ENCODE measurements around the gene SUMF2. TPM values are rescaled to one million over a fixed set of nuclear protein-coding genes. Genes with fewer than 3 reads are reported as not detected.
A peak's percentile ranks its signal among the peaks of the same experiment; 100 is the strongest.

SUMF2 gene
- total and polyA plus RNA-seq, 2 of the 13 experiments (the other 11 are each of a cell fraction or from before 2014, with no cell fraction given) = 48.9 to 54.4 TPM

- TF ChIP-seq ZNF704 (CRISPR knock-in tag; IDR thresholded peaks at IDR 0.05; ENCODE audit: borderline replicate concordance) = no peak
- no peak for TF ChIP-seq CENPX (CRISPR knock-in tag; IDR thresholded peaks at IDR 0.05)
- no peak for TF ChIP-seq ZNF282 (IDR thresholded peaks at IDR 0.05; ENCODE audit: partially characterized antibody)
- TF ChIP-seq ZNF710 (CRISPR knock-in tag; IDR thresholded peaks at IDR 0.05; ENCODE audit: borderline replicate concordance) = no peak; the same call in 1 of the 2 replicates
- TF ChIP-seq TBX2 (CRISPR knock-in tag; IDR thresholded peaks at IDR 0.05; ENCODE audit: borderline replicate concordance) = peak; percentile 91
- TF ChIP-seq NFE2L1 (CRISPR knock-in tag; IDR thresholded peaks at IDR 0.05; ENCODE audit: borderline replicate concordance) = peak; percentile 11; the same call in 1 of the 2 replicates
- peak; percentile 59 for TF ChIP-seq NFATC3 (CRISPR knock-in tag; IDR thresholded peaks at IDR 0.05)
- peak; percentile 89; the same call in 1 of the 2 replicates for TF ChIP-seq KLF9 (CRISPR knock-in tag; IDR thresholded peaks at IDR 0.05; ENCODE audit: low read depth)
- peak; percentile 74 for TF ChIP-seq PATZ1 (CRISPR knock-in tag; IDR thresholded peaks at IDR 0.05)
- TF ChIP-seq CBX1 (IDR thresholded peaks at IDR 0.05; ENCODE audit: low read depth) = no peak
- peak; percentile 32; the same call in 1 of the 2 replicates for TF ChIP-seq BCL6 (CRISPR knock-in tag; IDR thresholded peaks at IDR 0.05)
- TF ChIP-seq ZNF331 (CRISPR knock-in tag; IDR thresholded peaks at IDR 0.05) = peak; percentile 61; the same call in 1 of the 2 replicates
- peak; percentile 70; the same call in 1 of the 2 replicates for TF ChIP-seq IKZF5 (CRISPR knock-in tag; IDR thresholded peaks at IDR 0.05)
- TF ChIP-seq ZNF737 (CRISPR knock-in tag; IDR thresholded peaks at IDR 0.05; ENCODE audit: borderline replicate concordance) = no peak
- no peak for TF ChIP-seq IKZF1 (IDR thresholded peaks at IDR 0.05)
- peak; percentile 91 for TF ChIP-seq HOXA3 (CRISPR knock-in tag; IDR thresholded peaks at IDR 0.05)
- peak; percentile 94 for TF ChIP-seq ZBTB2 (CRISPR knock-in tag; IDR thresholded peaks at IDR 0.05; ENCODE audit: low read depth)
- TF ChIP-seq SALL2 (CRISPR knock-in tag; IDR thresholded peaks at IDR 0.05) = peak; percentile 73; the same call in 1 of the 2 replicates
- no peak for TF ChIP-seq ZNF724P (CRISPR knock-in tag; IDR thresholded peaks at IDR 0.05; ENCODE audit: borderline replicate concordance)
- peak; percentile 80; the same call in 1 of the 2 replicates for TF ChIP-seq ZNF275 (CRISPR knock-in tag; IDR thresholded peaks at IDR 0.05; ENCODE audit: borderline replicate concordance)
Observed at GRCh38 chr7:56051339-56052191, 12.5 kb upstream of the SUMF2 start, which contains the start of the genes CCT6A and PSPH (continued).

Data from HepG2 (cell line).